MM.1S (cell line): ENCODE data around the gene TMEM150C.

ENCODE experiments used
- CTCF ChIP-seq: fragments of 300-600 bp; sonication (generic); IDR thresholded peaks from 2 replicates; pipeline ENCODE4 v1.5.1; 2016; ENCODE audit warnings: antibody characterized with exemption, low read length, mixed read lengths
- EZH2 ChIP-seq: fragments of 300-600 bp; sonication (generic); optimal IDR thresholded peaks from 2 replicates; pipeline ENCODE3; 2017; ENCODE audit warnings: low read depth, mild to moderate bottlenecking, antibody characterized with exemption, low read length, mixed read lengths
- EZH2phosphoT487 ChIP-seq: fragments of 300-600 bp; sonication (generic); IDR thresholded peaks from 2 replicates; pipeline ENCODE4 v1.6.1; 2018; ENCODE audit warnings: antibody characterized with exemption, low read length

DNA sequence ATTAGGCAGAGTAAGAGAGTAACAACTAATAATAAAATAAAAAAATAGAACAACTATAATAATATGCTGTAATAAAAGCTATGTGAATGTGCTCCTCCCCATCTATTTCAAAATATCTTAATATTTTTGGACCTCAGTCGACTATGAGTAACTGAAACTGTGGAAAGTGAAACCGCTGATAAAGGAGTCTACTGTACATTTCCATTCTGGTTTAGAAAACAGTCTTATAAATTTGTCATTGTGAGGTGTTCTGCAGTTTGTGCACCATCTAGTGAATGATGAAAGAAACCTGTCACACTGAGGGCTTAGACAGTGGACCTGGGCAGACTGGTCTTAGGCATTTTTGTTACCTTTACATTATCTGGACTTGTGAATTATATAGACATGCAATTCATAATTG is 42.0 kb downstream of the TMEM150C start:
- TF ChIP-seq CTCF, result no peak; the same call in 1 of the 2 replicates
- TF ChIP-seq EZH2, result no peak
- TF ChIP-seq EZH2phosphoT487, result no peak
